Mesenchymal stem cell (in vitro differentiated cells and primary cell): ENCODE measurements around the gene TOE1.
A peak's percentile ranks its signal among the peaks of the same experiment; 100 is the strongest.

Experiments
- DNase-seq: peaks from one replicate; pipeline ENCODE4 v3.0.0-alpha.2; 2013
- H2AFZ ChIP-seq: one replicate; pipeline ENCODE4 v1.6.1; 2013; ENCODE audit warnings: low read depth, mild to moderate bottlenecking, control low read depth, inconsistent platforms, low read length, moderate library complexity
- H2AK5ac ChIP-seq: 2 replicates; pipeline ENCODE4 v1.6.1; 2013; ENCODE audit warnings: low read length, moderate library complexity, mild to moderate bottlenecking, inconsistent platforms; ENCODE audit not compliant: severe bottlenecking
- H2BK120ac ChIP-seq: one replicate; pipeline ENCODE4 v1.6.1; 2013; ENCODE audit warnings: low read depth, mild to moderate bottlenecking, inconsistent platforms, low read length, moderate library complexity
- H2BK12ac ChIP-seq, 2 experiments: one replicate each; pipeline ENCODE4 v1.6.1; 2013; ENCODE audit warnings: inconsistent platforms in 2 of 2, low read length in 2 of 2, mild to moderate bottlenecking in 2 of 2, moderate library complexity in 2 of 2, control low read depth in 1 of 2
- H2BK15ac ChIP-seq: one replicate; pipeline ENCODE4 v1.6.1; 2013; ENCODE audit warnings: mild to moderate bottlenecking, low read depth, inconsistent platforms; ENCODE audit not compliant: poor library complexity, severe bottlenecking
- H2BK5ac ChIP-seq: 2 replicates; pipeline ENCODE4 v1.6.1; 2013; ENCODE audit warnings: low read depth, mild to moderate bottlenecking, low read length, control low read depth, inconsistent platforms; ENCODE audit not compliant: poor library complexity, severe bottlenecking
- H3K14ac ChIP-seq, 2 experiments: one replicate each; pipeline ENCODE4 v1.6.1; 2013; ENCODE audit warnings: inconsistent platforms in 2 of 2, low read length in 2 of 2, control low read depth in 1 of 2, mild to moderate bottlenecking in 1 of 2, moderate library complexity in 1 of 2
- H3K18ac ChIP-seq, 2 experiments: one replicate each; pipeline ENCODE4 v1.6.1; 2013; ENCODE audit warnings: inconsistent platforms in 2 of 2, low read length in 2 of 2, control low read depth in 1 of 2, low read depth in 1 of 2, mild to moderate bottlenecking in 1 of 2
- H3K23ac ChIP-seq, 2 experiments: one replicate each; pipeline ENCODE4 v1.6.1; 2013; ENCODE audit warnings: inconsistent platforms in 2 of 2, low read length in 2 of 2, mild to moderate bottlenecking in 2 of 2, moderate library complexity in 2 of 2, control low read depth in 1 of 2
- H3K27ac ChIP-seq: 2 replicates; pipeline ENCODE4 v1.5.1; 2013; ENCODE audit warnings: mild to moderate bottlenecking, moderate library complexity, low read length, control low read depth, inconsistent platforms; ENCODE audit not compliant: poor library complexity, severe bottlenecking
- H3K27me3 ChIP-seq, 2 experiments: 2 replicates each; pipeline versions ENCODE4 v1.6.1 to v1.7.0; 2013; ENCODE audit warnings: low read length in 2 of 2, mild to moderate bottlenecking in 2 of 2, moderate library complexity in 2 of 2, control low read depth in 1 of 2, inconsistent platforms in 1 of 2; ENCODE audit not compliant: control insufficient read depth in 1 of 2, insufficient read depth in 1 of 2
- H3K36me3 ChIP-seq, 2 experiments: 2 replicates each; pipeline versions ENCODE4 v1.6.1 to v1.7.0; 2013; ENCODE audit warnings: low read length in 2 of 2, control low read depth in 1 of 2, inconsistent platforms in 1 of 2, low read depth in 1 of 2, mild to moderate bottlenecking in 1 of 2; ENCODE audit not compliant: insufficient read depth in 2 of 2, control insufficient read depth in 1 of 2
- H3K4ac ChIP-seq, 2 experiments: one replicate each; pipeline ENCODE4 v1.6.1; 2013; ENCODE audit warnings: inconsistent platforms in 2 of 2, low read length in 2 of 2, mild to moderate bottlenecking in 2 of 2, moderate library complexity in 2 of 2, control low read depth in 1 of 2, low read depth in 1 of 2
- H3K4me1 ChIP-seq: 2 replicates; pipeline ENCODE4 v1.6.1; 2013; ENCODE audit warnings: low read depth, low read length, control low read depth; ENCODE audit not compliant: control insufficient read depth, insufficient read depth
- H3K4me2 ChIP-seq: 2 replicates; pipeline ENCODE4 v1.6.1; 2013; ENCODE audit warnings: low read length, mild to moderate bottlenecking, inconsistent platforms; ENCODE audit not compliant: poor library complexity, severe bottlenecking
- H3K4me3 ChIP-seq, 2 experiments: 2 replicates each; pipeline versions ENCODE4 v1.5.1 to v1.7.0; 2013; ENCODE audit warnings: low read length in 2 of 2, mild to moderate bottlenecking in 2 of 2, control low read depth in 1 of 2, low read depth in 1 of 2; ENCODE audit not compliant: insufficient read depth in 1 of 2
- H3K79me1 ChIP-seq: replicated peaks from 2 replicates; pipeline ENCODE4 v1.6.1; 2013; ENCODE audit warnings: mild to moderate bottlenecking, control low read depth, low read length, inconsistent platforms; ENCODE audit not compliant: poor library complexity, severe bottlenecking
- H3K9ac ChIP-seq: 2 replicates; pipeline ENCODE4 v1.7.0; 2013; ENCODE audit warnings: mild to moderate bottlenecking, low read length, moderate library complexity
- H3K9me3 ChIP-seq: 2 replicates; pipeline ENCODE4 v1.7.0; 2013; ENCODE audit warnings: mild to moderate bottlenecking, low read length; ENCODE audit not compliant: control insufficient read depth
- H4K8ac ChIP-seq: one replicate; pipeline ENCODE4 v1.6.1; 2013; ENCODE audit warnings: inconsistent platforms, mild to moderate bottlenecking, low read length, moderate library complexity
- H4K91ac ChIP-seq: one replicate; pipeline ENCODE4 v1.6.1; 2013; ENCODE audit warnings: mild to moderate bottlenecking, low read length, inconsistent platforms
- WGBS: methylation state at CpG from one replicate; pipeline ENCODE4 v1.1.7; 2013; ENCODE audit warnings: mixed read lengths; 5-methylcytosine and 5-hydroxymethylcytosine counted together

TOE1 gene

DNA sequence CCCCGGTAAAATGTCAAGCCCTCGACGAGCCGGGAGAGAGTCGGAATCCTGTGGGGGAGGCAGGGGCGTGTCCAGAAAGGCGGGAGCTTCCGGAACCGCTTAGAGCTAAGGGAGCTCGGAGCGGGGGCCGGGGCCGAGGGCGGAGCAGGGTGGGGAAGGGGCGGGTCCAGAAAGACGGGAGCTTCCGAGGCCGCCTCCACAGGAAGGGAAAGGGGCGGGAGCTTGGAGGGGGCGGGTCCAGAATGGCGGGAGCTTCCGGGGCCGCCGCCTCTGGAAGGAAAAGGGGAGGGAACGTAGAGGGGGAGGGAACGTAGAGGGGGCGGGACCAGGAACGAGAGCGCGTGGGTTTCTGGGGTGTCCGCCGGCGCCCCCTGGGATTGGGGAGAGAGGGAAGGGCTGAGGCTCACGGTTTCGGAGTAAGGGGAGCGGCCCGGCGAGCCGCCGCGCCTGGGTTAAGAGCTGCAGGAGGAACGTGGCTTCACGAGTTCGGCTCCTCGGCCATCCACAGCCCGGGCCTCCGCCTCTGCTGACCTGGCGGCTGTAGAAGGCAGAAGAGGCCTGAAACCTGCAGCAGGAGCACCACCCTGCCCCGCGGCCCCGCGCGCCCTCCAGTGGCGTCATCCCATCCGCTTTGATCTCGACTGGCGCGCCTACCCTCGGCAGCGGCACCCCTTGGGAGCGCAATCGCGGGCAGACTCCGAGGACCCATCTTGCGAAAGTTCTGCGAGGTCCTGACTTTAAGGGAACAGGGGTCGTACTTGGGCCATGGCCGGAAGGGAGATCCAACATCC is 36.3 kb upstream of the TOE1 start:
- peaks cover 1% of the 10 kb centered on the region for H3K79me1 ChIP-seq
- H4K8ac ChIP-seq = peak overlapping the region; percentile 100
- H2BK15ac ChIP-seq = peak overlapping the region; percentile 76
- peak overlapping the region; percentile 12 for H2AK5ac ChIP-seq
- peak overlapping the region; percentile 89 for H3K4me2 ChIP-seq
- H4K91ac ChIP-seq = peak overlapping the region; percentile 99
- DNase-seq = peak; percentile 98
- H3K27me3 ChIP-seq = no peaks in the 10 kb centered on the region
- peak overlapping the region; percentile 87 to 89 for H3K4ac ChIP-seq
- H3K27ac ChIP-seq = peak overlapping the region; percentile 88
- WGBS = 1% methylated on average over 63 of the region's 68 CpGs
- peak overlapping the region in 1 of 2 experiments; percentile 19 for H3K23ac ChIP-seq
- no peaks in the 10 kb centered on the region for H3K9me3 ChIP-seq
- peak overlapping the region; percentile 59 to 97 for H3K18ac ChIP-seq
- H3K36me3 ChIP-seq = no peaks in the 10 kb centered on the region
- peak overlapping the region; percentile 78 to 86 for H3K4me3 ChIP-seq
- peak overlapping the region; percentile 71 for H2BK120ac ChIP-seq
- H3K14ac ChIP-seq = peak overlapping the region in 1 of 2 experiments; percentile 95
- peak overlapping the region in 1 of 2 experiments; percentile 23 for H2BK12ac ChIP-seq
- peaks cover 14% of the 10 kb centered on the region for H3K4me1 ChIP-seq
- H3K9ac ChIP-seq = peak overlapping the region; percentile 97
- peak overlapping the region; percentile 65 for H2AFZ ChIP-seq
- H2BK5ac ChIP-seq = peak overlapping the region; percentile 63

DNA sequence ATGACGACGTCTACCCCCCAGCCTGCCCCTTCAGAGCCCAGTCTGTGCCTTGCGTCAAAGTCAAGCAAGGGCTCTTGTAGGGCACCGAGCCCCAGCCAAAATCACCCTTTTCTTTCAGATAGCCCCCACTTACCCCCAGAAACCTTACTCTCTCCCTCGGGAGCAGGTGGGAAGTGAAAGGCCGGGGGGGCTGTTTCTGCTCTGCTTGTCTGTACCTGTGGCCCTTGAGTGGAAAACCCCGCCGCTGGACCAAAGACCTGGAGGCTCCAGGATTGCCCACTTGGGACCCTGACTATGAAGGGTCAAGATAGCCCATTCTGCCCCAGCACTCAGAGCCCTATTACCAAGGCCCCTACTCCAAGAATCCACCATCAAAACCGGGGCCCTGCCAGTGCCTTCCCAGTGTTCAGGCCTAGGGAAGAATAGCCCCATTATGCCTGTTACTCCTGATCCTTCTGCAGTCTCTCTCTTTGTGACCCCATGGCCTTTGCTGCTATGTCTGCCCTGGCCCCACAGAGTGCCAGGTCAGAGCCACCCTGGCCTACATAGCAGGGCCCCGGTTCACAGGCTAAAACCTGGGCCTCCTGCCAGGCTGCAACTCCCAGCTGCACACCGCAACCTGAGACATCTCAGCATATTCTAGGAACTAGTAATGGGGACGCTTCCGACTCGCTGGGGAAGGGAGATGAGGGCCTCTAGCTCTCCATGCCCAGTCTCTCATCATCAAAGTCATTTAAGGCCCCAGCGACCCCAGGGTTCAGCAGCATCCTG is 35.5 kb upstream of the TOE1 start:
- WGBS = 67% methylated on average over 14 of the region's 15 CpGs
- peaks cover 1% of the 10 kb centered on the region for H3K79me1 ChIP-seq
- DNase-seq = no peak
- H3K9ac ChIP-seq = peak overlapping the region; percentile 92
- H3K36me3 ChIP-seq = no peaks in the 10 kb centered on the region
- H3K4me2 ChIP-seq = peak overlapping the region; percentile 89
- H3K23ac ChIP-seq = peak overlapping the region in 1 of 2 experiments; percentile 19
- H4K91ac ChIP-seq = peak overlapping the region; percentile 87
- no peak overlapping the region for H2BK15ac ChIP-seq
- H2AK5ac ChIP-seq = peak overlapping the region; percentile 12
- H3K14ac ChIP-seq = peak overlapping the region in 1 of 2 experiments; percentile 45
- peak overlapping the region; percentile 87 to 89 for H3K4ac ChIP-seq
- peak overlapping the region; percentile 59 to 97 for H3K18ac ChIP-seq
- no peak overlapping the region for H2BK120ac ChIP-seq
- H2AFZ ChIP-seq = peak overlapping the region; percentile 65
- peak overlapping the region; percentile 78 to 86 for H3K4me3 ChIP-seq
- peaks cover 14% of the 10 kb centered on the region for H3K4me1 ChIP-seq
- H3K9me3 ChIP-seq = no peaks in the 10 kb centered on the region
- H3K27me3 ChIP-seq = no peaks in the 10 kb centered on the region
- no peak overlapping the region for H2BK12ac ChIP-seq
- H4K8ac ChIP-seq = peak overlapping the region; percentile 100
- no peak overlapping the region for H2BK5ac ChIP-seq
- peak overlapping the region; percentile 88 for H3K27ac ChIP-seq

DNA sequence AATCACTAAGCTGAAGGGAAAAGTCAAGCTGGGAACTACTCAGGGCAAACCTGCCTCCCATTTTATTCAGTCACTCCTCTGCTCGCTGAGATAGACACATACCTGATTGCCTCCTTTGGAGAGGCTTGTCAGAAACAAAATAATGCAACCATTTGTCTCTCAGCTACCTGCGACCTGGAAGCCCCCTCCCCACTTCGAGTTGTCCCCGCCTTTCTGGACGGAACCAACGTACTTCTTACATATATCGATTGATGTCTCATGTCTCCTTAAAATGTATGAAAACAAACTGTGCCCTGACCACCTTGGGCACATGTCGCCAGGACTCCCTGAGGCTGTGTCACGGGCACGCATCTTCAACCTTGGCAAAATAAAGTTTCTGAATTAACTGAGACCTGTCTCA is 34.7 kb upstream of the TOE1 start:
- H2BK120ac ChIP-seq = no peak overlapping the region
- DNase-seq = no peak
- H4K8ac ChIP-seq = no peak overlapping the region
- no peaks in the 10 kb centered on the region for H3K36me3 ChIP-seq
- H3K14ac ChIP-seq = no peak overlapping the region
- no peak overlapping the region for H3K4ac ChIP-seq
- no peak overlapping the region for H4K91ac ChIP-seq
- H3K27ac ChIP-seq = no peak overlapping the region
- no peak overlapping the region for H3K23ac ChIP-seq
- peaks cover 14% of the 10 kb centered on the region for H3K4me1 ChIP-seq
- no peak overlapping the region for H2AK5ac ChIP-seq
- H3K4me2 ChIP-seq = no peak overlapping the region
- H2BK15ac ChIP-seq = no peak overlapping the region
- H2BK12ac ChIP-seq = no peak overlapping the region
- peaks cover 1% of the 10 kb centered on the region for H3K79me1 ChIP-seq
- no peaks in the 10 kb centered on the region for H3K9me3 ChIP-seq
- 85% methylated on average over 10 of the region's 10 CpGs for WGBS
- H2BK5ac ChIP-seq = no peak overlapping the region
- no peak overlapping the region for H3K4me3 ChIP-seq
- no peak overlapping the region for H3K9ac ChIP-seq
- H3K27me3 ChIP-seq = no peaks in the 10 kb centered on the region
- no peak overlapping the region for H2AFZ ChIP-seq
- no peak overlapping the region for H3K18ac ChIP-seq

DNA sequence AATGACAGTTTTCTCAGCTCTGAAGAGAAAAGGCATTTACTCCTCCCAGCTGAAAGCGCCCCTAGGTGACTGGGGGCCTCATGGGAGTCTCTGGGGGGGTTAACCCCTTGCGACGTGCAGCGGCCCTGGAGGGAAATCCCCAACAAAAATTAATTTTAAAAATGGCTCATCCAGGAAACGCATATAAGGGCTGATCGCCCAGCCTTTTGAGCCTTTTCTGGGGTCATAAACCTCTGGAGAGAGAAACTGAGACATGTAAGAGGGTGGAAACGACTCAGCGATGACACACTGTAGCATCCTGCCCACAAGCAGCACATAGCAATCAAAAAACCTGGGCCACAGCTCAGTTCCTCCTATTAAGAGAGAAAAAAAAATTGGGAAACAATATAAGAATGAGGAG is 33.7 kb upstream of the TOE1 start:
- Histone ChIP-seq H3K23ac (no peak overlapping the region), H4K91ac (no peak overlapping the region), H2BK5ac (no peak overlapping the region)

More for the DNA sequence above, 33.7 kb upstream of the TOE1 start:
- Histone ChIP-seq H3K79me1 (peaks cover 1% of the 10 kb centered on the region), H2AK5ac (no peak overlapping the region), H4K8ac (no peak overlapping the region), H3K9me3 (no peaks in the 10 kb centered on the region), H3K14ac (no peak overlapping the region), H3K27ac (no peak overlapping the region), H3K4me3 (no peak overlapping the region), H3K36me3 (no peaks in the 10 kb centered on the region), H2BK120ac (no peak overlapping the region), H3K4ac (no peak overlapping the region), H2BK15ac (no peak overlapping the region), H3K4me1 (peaks cover 14% of the 10 kb centered on the region), H3K4me2 (no peak overlapping the region), H3K9ac (peak overlapping the region; percentile 41), H3K27me3 (no peaks in the 10 kb centered on the region), H3K18ac (no peak overlapping the region), H2AFZ (no peak overlapping the region), H2BK12ac (no peak overlapping the region)
- 40% methylated on average over 1 of the region's 8 CpGs for WGBS
- DNase-seq = no peak
